ENCODE data around the gene GPR37L1.

GRCh38 chr1:202126426-202126825, 3.7 kb downstream of the GPR37L1 start:
- no peak for TF ChIP-seq CTCF (conservative IDR thresholded peaks at IDR 0.05; ENCODE audit: low read length)
- TF ChIP-seq EZH2phosphoT487 (IDR thresholded peaks at IDR 0.05; ENCODE audit: borderline replicate concordance, low read depth, low read length): no peak

Measured in OCI-LY7 (cell line).